NCI-H226 (cell line): ENCODE data around the gene KNDC1.
A peak's percentile ranks its signal among the peaks of the same experiment; 100 is the strongest.
"Not testable (repeated sequence)": the region's sequence is repeated elsewhere in the genome, so short reads cannot be mapped to it uniquely, and the experiment has no call there.

Experiments
- DNase-seq: peaks from one replicate; pipeline ENCODE4 v3.0.0-alpha.2; 2015

The KNDC1 gene

DNA sequence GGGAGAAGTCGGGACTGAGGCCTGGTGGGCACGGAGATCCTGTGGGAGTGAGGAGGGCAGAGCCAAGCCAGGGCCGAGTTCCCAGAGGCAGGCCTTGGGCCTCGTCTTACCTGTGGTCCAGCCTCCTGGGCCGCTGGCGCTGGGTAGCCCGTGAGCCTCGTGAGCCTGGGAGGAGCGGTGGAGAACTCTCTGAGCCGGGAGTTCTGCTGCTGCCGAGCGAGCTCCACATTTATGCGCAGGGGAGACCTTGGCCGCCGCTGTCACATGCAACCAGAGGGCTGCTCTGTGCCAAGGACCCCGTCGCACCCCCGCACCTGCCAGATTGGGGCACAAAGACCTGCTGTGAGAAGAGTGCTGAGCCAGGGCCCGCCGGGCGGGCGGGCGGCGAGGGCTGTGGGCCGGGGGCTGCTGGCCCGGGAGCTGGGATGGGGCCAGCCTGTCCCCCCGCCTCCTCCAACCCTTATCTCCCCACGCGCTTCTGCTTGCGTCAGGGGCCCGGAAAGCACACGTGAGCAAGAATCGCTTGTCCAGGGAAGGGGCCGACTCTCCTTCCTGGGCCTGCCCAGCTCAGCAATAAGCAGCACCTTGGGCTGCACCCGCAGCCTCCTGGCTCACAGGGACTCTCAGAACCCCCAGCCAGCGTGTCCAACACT lies 87.8 kb downstream of the KNDC1 start:
- DNase-seq = no peak

DNA sequence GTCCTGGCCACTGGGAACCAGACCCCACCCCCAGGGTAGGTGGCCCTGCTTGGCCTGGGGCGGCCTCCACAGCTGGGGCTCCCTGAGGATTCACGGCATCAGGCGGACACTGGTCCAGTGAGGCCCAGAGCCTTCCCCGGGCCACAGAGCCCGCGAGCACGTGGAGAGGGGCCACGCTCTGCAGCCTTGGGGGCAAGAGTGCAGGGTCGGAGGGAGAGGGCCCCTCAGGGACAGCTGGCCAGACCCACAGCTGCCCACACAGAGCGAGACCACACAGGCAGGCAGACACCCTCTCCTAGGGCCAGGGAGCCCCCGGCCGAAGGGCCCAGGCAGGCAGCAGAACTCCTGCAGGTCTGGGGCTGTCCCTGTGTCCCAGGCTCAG lies 88.3 kb downstream of the KNDC1 start:
- DNase-seq = no peak

DNA sequence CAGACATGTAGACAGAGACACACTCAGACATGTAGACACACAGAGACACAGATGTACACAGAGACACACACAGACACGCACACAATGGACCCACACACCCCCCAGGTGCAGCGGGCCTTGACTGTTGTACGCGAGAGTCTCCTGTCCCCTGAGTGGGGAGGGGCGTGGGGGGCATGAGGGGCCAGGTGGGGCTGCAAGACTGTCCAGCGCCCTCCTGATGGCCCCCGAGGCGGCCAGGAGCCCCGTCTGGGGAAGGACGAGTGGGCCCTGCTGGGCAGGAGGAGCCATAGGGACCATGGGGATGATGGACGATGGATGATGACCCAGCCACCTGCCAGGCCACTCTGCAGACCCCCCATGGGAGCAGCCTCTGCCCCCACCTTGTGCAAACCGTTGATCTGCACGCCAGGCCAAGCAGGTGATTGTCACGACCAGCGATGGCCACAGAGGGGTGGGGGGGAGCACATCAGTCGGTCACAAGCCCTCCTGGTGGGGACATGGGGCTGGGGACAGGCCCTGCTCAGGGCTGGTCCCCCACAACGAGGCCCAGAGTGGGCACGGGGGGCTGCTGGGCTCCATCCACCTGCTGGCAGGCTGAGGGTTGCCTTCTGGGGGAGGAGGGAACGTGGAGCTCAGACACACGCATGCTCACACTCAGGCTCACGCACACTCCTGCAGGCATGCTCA lies 89.2 kb downstream of the KNDC1 start:
- no peak for DNase-seq

DNA sequence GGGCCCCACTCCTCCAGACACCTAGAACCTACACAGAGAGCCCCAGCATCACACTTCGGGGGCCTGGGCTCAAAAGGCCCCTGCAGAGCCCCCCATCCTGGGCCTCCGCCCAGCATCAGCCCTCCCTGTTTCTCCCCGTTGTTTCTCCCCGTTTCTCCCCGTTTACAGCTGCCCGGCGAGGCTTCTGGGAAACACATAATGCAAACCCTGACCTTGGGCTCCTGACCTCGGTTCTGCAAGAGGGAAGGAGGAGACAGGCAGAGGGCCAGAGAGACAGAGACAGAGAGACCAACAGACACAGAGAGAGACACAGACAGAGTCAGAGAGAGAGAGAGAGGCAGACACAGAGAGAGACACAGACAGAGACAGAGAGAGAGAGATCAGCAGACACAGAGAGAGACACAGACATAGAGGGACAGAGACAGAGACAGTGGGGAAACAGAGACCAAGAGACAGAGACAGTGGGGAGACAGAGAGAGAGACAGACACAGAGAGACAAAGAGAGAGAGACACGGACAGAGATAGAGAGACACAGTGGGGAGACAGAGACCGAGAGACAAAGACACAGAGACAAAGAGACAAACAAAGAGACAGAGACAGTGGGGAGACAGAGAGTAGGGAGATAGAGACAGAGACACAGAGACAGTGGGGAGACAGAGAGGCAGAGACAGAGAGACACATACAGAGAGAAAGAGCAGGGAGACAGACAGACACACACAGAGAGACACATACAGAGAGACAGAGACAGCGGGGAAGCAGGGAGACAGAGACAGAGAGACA lies 90.1 kb downstream of the KNDC1 start:
- DNase-seq = no peak

DNA sequence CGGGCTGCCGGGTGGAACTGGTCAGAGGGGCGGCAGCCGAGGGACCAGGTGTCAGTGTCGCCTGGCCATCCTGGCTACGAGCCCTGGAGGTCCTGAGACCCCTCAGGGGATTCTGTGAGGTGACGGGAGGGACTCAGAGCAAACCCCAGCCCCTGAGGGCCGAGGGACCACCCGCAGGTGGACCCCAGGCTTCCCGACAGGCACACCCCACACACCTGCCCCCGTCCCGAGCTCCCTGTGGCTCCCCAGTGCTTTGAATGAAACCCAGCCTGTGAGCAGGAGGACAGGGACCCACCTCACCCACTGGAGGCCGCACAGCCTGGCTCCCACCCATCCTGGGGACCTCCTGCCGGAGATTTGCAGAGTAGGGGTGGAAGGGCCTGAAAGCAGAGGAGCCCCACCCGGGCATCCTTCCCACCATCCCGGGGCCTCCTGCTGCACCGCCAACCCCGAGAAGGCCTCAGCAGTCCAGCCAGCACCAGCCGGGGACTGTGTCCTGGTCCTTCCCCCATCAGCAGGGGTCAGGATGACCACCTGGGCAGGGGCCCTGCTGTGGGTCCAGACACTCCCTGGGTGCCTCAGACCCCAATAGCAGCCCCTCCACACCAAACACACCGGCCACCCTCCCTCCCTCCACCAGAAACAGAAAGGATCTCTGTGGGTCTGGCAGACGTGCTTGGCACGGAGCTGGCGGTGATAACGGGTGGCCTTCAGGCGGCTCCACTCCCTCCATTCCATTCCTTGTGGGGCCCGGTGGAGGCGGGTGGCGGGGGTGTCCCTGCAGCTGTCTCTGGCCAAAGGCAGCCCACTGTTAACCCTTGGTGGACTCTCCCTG lies 91.6 kb downstream of the KNDC1 start:
- no peak for DNase-seq

DNA sequence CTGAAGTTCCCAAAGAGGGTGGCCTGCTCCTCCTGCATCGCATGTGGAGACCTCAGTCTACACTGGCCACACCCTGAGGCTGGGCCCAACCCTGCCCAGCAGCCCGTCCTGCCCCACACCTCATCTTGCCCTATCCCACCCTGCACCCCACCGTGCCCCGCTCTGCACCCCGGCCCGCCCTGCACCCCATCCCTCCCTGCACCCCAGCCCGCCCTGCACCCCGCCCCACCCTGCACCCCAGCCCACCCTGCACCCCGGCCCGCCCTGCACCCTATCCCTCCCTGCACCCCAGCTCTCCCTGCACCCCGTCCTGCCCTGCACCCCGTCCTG lies 92.2 kb downstream of the KNDC1 start:
- no peak for DNase-seq

DNA sequence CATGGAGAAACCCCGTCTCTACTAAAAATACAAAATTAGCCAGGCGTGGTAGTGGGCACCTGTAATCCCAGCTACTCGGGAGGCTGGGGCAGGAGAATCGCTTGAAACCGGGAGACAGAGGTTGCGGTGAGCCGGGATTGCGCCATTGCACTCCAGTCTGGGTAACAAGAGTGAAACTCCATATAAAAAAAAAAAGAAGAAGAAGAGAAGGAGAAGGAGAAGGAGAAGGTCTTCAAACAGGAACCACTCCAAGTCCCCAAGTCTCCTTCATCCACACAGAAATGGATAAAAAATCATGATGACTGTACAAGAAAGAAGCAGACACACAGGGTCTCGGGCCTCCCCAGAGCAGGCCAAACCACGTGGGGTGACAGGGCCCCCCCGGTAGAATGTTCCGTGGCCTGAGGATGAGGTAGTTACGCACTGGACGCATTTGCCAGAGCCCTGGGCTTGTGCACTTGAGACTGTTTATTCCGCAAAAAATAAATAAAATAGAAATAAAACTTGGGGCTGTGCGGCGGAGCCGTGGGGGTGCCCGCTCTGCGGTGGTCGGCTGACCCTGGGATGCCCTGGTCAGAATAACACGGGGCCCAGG lies 93.4 kb downstream of the KNDC1 start:
- no peak for DNase-seq

DNA sequence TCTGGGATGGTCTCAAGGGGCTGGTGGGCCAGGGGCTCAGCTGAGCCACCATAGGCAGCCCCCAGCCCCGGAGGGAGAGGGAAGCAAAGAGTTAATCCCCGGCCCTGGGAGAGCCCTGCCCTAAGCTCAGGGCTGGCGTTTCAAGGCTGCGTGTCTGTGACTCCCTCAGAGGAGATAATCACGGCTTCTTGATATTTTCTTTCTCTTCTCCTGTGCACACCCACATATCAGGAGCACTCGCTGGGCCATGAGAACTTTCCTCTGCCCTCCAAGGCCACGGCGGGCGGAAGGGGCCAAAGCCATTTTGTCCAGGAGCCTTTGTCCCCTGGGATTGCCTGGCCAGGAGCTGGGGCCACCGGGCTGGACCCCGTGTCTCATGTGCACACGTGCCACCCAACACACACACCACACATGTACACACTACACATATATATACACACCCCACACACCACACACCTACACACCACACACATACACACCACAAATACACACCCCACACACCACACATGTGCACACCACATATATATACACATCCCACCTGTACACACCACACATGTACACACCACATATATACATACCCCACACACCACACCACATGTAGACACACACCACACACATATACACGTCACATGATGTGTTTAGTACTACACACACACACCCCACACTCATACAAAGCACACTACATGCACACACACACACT lies 94.6 kb downstream of the KNDC1 start:
- DNase-seq = no peak

DNA sequence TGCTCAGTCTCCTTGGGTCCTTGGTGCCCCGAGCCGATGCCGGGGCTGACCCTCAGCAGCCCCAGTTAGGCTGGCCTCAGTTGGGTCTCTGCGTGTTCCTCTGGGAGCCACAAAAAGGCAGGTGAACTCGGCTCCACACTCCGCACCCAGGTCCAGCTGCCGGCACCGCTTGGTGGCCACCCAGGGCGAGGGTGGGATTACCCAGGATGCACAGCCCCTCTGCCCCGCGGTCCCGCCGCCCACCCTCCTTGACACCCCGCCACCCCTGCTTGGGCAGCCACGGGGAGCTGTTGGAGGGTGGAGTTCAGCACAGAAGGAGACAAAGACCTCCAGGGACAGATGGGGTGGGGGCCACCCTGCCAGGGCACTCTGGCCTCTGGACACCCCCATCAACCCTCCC lies 95.3 kb downstream of the KNDC1 start:
- no peak for DNase-seq

DNA sequence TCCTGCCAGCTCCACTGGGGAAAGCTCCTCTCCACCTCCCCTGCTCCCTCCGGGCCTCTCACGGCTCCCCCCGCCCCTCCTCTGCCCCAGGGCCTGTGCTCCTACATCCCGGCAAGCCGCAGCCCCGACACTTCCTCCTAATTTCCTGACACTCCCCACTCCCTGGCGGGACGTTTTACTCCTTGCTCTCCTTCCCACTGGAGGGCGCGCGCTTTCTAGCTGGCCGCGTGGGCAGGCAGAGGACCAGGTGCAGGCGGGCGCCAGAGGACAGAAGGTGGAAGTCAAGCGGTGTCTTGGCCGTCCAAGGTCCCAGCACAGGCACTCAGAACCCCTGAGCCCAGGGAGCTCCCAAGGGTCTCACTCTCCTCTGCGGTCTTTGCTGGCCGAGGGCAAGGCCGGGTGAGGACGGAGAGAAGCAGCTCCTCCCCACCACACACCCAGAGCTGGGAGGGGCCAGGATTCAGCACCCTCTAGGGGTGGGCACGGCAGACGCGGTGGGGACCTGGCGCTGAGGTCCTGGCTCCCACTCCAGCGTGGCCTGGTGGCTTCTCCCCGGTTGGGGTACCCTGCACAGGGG lies 97.6 kb downstream of the KNDC1 start:
- peak; percentile 69 for DNase-seq

DNA sequence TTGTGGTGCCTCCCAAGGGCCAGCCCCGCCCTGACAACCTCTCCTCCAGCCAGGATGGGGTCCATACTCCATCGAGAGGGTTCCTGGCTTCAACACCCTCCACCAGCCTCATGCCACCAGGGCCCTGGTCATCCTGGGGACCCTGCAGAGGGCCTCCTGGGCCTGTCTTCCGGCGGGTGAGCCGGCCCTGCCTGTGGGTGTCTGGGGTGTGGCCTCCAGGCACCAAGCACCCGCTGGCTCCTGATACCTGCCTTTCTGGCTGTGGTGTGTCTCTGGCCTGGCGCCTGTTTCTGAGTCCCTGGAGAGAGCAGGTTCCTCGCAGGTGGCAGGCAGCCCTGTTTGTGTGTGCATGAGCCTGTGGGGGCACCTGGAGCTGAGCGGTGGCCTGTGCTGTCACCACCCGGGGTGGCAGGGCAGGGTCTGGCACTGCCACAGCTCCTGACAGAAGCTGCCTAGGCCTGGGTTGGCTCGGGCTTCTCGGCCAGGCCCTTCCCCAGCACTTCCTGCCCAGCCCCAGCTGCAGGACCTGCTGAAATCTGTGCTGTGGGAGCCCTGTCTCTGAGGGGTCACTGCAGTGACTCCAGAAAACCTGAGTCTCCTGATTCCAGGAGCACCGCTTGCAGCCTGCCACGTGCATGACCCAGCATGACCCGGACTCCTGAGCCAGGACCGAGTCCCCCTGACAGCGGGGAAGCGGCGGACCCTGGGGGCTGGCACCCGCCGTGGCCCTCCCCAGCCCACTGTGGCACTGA lies 98.2 kb downstream of the KNDC1 start:
- peak; percentile 9 for DNase-seq

DNA sequence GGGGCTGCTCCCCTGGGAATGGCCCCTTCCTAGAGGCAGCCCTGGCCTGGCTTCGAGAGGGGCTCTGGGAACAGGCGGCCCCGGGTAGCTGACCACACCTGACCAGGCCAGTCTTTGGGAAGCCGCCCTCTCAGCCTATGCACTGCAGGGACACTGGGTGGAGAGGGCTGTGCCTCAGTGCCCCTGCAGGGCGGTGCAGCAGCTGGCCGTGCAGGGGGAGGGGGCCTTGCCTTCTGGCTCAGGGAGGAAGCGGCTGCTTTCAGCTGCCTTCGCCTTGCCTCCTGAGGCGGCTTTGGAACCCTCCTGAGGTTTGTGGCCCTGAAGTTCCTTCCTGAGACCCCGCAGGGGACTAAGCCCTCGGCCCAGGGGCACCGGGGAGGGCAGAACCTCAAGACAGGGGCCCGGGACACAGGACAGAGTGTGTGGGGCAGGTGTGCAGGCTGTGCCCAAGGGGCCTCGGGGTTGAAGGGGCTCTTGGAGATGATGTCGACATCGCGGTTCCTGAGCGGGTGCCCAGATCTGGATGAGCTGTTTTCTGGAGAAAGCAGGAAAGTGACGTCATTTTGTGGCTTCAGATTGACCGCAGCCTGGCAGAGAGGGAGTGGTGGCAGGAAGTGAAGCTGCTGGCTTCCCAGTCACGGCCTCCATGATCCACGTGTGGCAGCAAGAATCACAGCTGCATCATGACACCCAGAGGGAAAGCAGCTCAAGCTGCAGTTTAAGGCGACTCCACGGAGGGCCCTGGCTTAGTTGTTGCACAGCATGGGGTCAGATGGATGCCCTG lies 99.0 kb downstream of the KNDC1 start:
- peak; percentile 90 for DNase-seq

DNA sequence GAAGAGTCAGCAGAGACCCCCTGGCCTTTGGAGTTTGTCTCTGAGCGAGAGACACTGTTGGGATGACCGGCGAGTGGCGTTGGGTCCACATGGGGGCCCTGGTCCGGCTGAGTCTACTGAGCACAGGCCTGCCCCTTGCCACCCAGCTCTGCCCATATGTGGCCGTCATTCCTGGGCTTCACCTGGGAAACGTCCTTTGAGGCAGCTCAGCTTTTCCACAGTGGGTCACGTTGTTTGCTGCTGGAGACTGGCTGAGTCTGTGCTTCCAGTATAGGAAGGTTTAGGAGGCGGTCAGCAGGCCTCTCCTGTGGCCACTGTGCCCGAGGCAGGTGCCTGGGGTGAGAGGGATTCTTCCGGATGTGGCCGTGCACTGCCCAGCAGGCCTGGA lies 99.6 kb downstream of the KNDC1 start:
- DNase-seq = no peak

DNA sequence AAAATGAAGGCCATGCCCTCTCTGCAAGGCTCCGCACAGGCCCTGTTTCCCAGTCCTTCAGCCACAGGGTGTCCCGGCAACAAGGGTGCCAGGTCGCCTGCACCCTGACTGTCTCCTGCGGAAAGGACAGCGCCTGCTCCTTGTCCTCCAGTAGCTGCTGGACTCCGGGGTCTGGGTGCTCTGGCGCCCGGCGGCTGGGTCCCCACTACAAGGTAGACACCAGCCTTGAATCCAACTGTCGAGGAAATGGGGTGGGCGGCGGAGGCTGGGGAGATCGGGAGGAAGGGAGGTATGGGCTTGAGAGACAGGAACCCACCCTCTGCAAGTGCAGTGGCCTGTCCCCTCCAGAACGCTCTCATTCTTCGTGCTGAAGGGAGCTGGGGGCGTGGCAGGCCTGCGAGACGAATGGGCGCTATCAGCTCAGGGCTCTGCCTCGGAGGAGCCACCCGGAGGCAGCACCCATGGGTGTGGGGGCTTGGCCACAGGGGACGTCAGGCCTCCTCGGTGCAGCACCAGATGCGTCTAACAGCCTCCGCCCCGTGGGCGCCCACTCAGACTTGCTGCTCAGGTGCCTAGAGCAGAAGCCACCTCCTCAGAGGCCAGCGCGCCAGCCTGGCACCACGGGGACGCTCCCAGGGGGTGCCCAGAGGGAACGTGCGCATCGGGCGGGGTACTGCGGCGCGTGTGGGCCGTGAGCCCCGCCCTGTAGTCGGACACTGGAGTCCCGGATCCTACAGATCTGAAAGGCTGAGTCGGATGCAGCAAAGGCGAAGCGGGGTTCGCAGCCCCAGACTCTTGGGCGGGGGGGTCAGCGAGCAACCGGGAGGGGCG lies 101.1 kb downstream of the KNDC1 start:
- peak; percentile 39 for DNase-seq

DNA sequence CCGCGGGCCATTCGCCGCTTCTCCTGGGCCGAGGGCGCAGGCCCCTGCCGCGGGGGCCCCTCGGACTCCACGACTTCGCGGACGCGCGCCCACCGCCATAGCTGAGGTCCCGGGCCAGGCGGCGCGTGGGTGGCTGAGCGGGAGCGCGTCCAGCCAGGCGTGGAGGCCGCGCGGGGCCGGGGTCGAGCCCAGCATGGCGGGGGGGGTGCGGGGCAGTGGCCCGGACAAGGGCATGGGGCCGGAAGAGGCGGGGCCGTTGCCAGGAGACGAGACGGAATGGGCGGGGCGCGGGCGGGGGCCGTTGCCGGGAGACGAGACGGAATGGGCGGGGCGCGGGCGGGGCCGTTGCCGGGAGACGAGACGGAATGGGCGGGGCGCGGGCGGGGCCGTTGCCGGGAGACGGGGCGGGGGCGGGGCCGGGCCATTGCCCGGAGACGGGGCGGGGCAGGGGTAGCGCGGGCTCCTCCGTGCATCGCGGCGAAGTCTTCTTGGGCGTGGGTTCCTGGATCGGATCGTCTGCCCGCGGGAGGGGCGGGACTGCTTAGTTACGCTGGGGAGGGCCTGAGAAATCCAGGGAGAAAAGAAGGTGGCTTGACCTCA lies 101.8 kb downstream of the KNDC1 start:
- peak; percentile 16 for DNase-seq

DNA sequence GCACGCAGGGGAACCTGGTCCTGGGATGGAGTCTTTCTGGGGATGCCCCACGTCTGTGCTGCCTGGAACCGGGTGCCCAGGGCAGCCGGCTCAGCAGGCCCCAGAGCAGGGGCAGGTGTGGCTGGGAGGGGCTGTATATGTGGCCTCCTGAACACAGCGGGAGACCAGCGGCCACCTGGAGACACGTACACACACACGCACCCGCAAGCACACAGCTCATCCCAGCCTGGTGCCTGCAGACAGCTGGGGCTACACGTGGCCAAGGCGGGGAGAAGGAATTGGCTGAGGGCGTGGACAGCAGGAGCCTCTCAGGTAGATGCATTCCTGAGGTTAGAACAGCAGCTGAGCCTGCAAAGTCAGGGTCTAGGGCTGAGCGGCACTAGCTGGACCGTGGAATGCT lies 102.7 kb downstream of the KNDC1 start:
- no peak for DNase-seq

DNA sequence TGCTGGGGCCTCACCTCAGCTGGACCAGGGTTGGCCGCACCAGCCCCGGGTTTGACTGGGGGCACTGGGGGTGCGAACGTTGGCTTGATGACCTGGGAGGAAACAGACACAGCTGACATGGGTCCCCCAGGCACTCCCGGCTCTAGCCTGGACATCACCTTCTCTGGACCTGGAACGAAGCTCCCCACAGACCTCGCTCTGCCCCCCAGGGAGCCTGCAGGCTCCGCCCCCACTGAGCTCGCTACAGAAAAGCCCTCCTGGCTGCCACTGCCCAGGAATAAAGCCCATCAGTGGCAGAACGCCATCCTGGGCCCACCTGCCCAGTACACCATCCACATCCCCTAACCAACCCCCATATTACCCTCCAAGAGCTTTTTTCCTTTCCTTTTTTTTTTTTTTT lies 103.7 kb downstream of the KNDC1 start:
- DNase-seq = no peak

DNA sequence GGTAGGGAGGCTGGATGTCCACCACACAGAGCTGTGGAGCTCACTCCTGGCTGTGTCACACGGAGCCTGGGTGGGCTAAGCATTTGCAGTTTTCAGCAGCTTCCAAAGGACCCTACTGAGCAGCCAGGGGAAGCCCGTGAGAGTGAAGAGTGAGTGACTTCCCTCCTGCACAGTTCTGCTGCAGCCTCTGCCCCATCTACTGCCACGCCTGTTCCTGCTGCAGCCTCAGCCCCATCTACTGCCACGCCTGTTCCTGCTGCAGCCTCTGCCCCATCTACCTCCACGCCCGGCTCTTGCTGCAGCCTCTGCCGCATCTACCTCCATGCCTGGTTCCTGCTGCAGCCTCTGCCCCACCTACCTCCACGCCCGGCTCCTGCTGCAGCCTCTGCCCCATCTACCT lies 104.4 kb downstream of the KNDC1 start:
- no peak for DNase-seq

DNA sequence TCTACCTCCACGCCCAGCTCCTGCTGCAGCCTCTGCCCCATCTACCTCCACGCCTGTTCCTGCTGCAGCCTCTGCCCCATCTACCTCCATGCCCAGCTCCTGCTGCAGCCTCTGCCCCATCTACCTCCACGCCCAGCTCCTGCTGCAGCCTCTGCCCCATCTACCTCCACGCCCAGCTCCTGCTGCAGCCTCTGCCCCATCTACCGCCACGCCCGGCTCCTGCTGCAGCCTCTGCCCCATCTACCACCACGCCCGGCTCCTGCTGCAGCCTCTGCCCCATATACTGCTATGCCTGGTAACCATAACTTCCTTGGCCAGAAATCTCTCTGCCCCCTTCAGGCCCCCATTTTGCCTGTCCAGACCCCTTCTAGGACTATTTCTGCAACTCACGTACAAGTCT lies 105.0 kb downstream of the KNDC1 start:
- not testable (repeated sequence) for DNase-seq
